PC-3 (cell line): ENCODE data around the gene MACROD1.

Experiments
- EZH2 ChIP-seq: fragments of 300-600 bp; sonication (generic); IDR thresholded peaks from one replicate; pipeline ENCODE4 v1.6.1; 2017; ENCODE audit warnings: antibody characterized with exemption, mild to moderate bottlenecking, low read length; ENCODE audit not compliant: unreplicated experiment
- EZH2phosphoT487 ChIP-seq: fragments of 300-600 bp; sonication (generic); IDR thresholded peaks from 2 replicates; pipeline ENCODE4 v1.6.1; 2018; ENCODE audit warnings: mild to moderate bottlenecking, antibody characterized with exemption, low read length, borderline replicate concordance
- TF ChIP-seq, protein P1 (sequence below): fragments of 300-600 bp; sonication (generic); conservative IDR thresholded peaks from 2 replicates; pipeline ENCODE4 v1.5.1; 2017; ENCODE audit warnings: antibody characterized with exemption, low read depth, mild to moderate bottlenecking, low read length

DNA sequence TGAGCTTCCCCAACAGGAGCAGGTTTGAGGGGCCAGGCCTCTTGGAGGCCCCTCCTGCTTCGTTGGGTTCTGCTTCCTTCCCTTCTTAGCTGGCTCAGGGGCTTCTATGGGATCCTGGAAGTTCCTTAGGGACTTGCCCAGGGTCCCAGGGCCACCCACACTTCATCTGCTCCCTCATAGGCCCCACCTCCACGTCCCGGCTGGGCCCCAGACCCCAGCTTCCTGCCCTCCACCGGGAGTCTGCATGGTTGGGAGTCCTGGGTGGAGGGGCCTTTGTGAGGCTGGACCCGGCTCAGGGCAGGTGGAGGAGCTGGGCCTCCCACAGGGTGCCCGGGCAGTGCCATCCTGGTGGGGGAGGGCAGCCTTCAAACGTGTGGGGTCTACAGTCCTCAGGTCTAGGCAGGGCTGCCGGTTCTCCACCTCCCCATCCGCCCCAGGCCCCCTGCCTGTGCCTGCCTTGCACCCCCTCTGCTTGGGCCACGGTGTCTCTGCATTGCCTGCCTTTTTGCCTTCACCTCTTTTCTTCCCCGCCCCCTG, 168.0 kb downstream of the MACROD1 start:
- TF ChIP-seq, protein P1, sequence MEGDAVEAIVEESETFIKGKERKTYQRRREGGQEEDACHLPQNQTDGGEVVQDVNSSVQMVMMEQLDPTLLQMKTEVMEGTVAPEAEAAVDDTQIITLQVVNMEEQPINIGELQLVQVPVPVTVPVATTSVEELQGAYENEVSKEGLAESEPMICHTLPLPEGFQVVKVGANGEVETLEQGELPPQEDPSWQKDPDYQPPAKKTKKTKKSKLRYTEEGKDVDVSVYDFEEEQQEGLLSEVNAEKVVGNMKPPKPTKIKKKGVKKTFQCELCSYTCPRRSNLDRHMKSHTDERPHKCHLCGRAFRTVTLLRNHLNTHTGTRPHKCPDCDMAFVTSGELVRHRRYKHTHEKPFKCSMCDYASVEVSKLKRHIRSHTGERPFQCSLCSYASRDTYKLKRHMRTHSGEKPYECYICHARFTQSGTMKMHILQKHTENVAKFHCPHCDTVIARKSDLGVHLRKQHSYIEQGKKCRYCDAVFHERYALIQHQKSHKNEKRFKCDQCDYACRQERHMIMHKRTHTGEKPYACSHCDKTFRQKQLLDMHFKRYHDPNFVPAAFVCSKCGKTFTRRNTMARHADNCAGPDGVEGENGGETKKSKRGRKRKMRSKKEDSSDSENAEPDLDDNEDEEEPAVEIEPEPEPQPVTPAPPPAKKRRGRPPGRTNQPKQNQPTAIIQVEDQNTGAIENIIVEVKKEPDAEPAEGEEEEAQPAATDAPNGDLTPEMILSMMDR, result no peak
- no peak for TF ChIP-seq EZH2
- no peak for TF ChIP-seq EZH2phosphoT487
